ENCODE data around the gene YAP1. TPM values are rescaled to one million over a fixed set of nuclear protein-coding genes. Genes with fewer than 3 reads are reported as not detected.

Gene YAP1
- total and polyA plus RNA-seq, 2 experiments from 2014 or later = 11.9 to 136 TPM

GRCh38 chr11:102151784-102152525, 41.7 kb downstream of the YAP1 start:
- no peak overlapping the region for H3K27ac ChIP-seq
- no peak overlapping the region for H3K4me2 ChIP-seq (ENCODE audit: unreplicated experiment)
- H2AFZ ChIP-seq = no peak overlapping the region
- DNase-seq = no peak
- no peaks in the 10 kb centered on the region for H3K27me3 ChIP-seq (replicated peaks; ENCODE audit: insufficient read depth)
- no peaks in the 10 kb centered on the region for H3K36me3 ChIP-seq (ENCODE audit: low read depth)
- H3K9me2 ChIP-seq (ENCODE audit: insufficient read depth) = no peaks in the 10 kb centered on the region
- TF ChIP-seq EZH2 (IDR thresholded peaks at IDR 0.05; ENCODE audit: insufficient read depth, poor library complexity, severe bottlenecking) (no peak), EZH2phosphoT487 (IDR thresholded peaks at IDR 0.05; ENCODE audit: insufficient read depth, low read depth) (no peak)
- no peak overlapping the region for H3K4me3 ChIP-seq
- peaks cover 100% of the 10 kb centered on the region for H3K79me2 ChIP-seq (ENCODE audit: insufficient read depth)
- peaks cover 35% of the 10 kb centered on the region for H3K4me1 ChIP-seq (ENCODE audit: insufficient read depth)
- H3K9ac ChIP-seq = no peak overlapping the region
- no peaks in the 10 kb centered on the region for H3K9me3 ChIP-seq (ENCODE audit: low read depth)
- in situ Hi-C loops (cut with MboI) = no loop called here
- WGBS, 2 experiments (ENCODE audit: low coverage in 1 of 2, low lambda C conversion rate in 2 of 2, missing lambda C conversion rate in 2 of 2) = 90 to 95% methylated on average over 6 of the region's 6 CpGs
- peaks cover 7% of the 10 kb centered on the region; the same call in 1 of the 2 replicates for H4K20me1 ChIP-seq (ENCODE audit: insufficient read depth)
- peaks cover 32% of the 10 kb centered on the region for H3F3A ChIP-seq (ENCODE audit: insufficient read depth)

- TF ChIP-seq EZH2 (IDR thresholded peaks at IDR 0.05; ENCODE audit: insufficient read depth, poor library complexity, severe bottlenecking) (no peak), EZH2phosphoT487 (IDR thresholded peaks at IDR 0.05; ENCODE audit: insufficient read depth, low read depth) (no peak)
- Histone ChIP-seq H3K9ac (no peak overlapping the region), H3K4me1 (ENCODE audit: insufficient read depth) (peaks cover 42% of the 10 kb centered on the region), H3K4me3 (no peak overlapping the region), H3K27me3 (replicated peaks; ENCODE audit: insufficient read depth) (no peaks in the 10 kb centered on the region), H3F3A (ENCODE audit: insufficient read depth) (peaks cover 33% of the 10 kb centered on the region), H3K79me2 (ENCODE audit: insufficient read depth) (peaks cover 100% of the 10 kb centered on the region), H3K4me2 (ENCODE audit: unreplicated experiment) (no peak overlapping the region), H3K9me2 (ENCODE audit: insufficient read depth) (no peaks in the 10 kb centered on the region), H3K27ac (0 out of 2 replicates have a peak overlapping the region, but pooled peaks have one; percentile 1), H3K9me3 (ENCODE audit: low read depth) (no peaks in the 10 kb centered on the region), H4K20me1 (ENCODE audit: insufficient read depth) (peaks cover 7% of the 10 kb centered on the region; the same call in 1 of the 2 replicates), H2AFZ (no peak overlapping the region), H3K36me3 (ENCODE audit: low read depth) (no peaks in the 10 kb centered on the region)
- 100% methylated on average over 1 of the region's 1 CpG for WGBS, 2 experiments (ENCODE audit: low coverage in 1 of 2, low lambda C conversion rate in 2 of 2, missing lambda C conversion rate in 2 of 2)
- in situ Hi-C loops (cut with MboI) = no loop called here
- peak; percentile 38 for DNase-seq
Observed at GRCh38 chr11:102153082-102153481, 42.8 kb downstream of the YAP1 start.

GRCh38 chr11:102154806-102155205, 44.6 kb downstream of the YAP1 start:
- Histone ChIP-seq H3K4me1 (ENCODE audit: insufficient read depth) (peaks cover 48% of the 10 kb centered on the region), H3K27ac (no peak overlapping the region), H2AFZ (no peak overlapping the region), H3K79me2 (ENCODE audit: insufficient read depth) (peaks cover 100% of the 10 kb centered on the region), H3K27me3 (replicated peaks; ENCODE audit: insufficient read depth) (no peaks in the 10 kb centered on the region), H3K9me3 (ENCODE audit: low read depth) (no peaks in the 10 kb centered on the region), H3K9me2 (ENCODE audit: insufficient read depth) (no peaks in the 10 kb centered on the region), H3K9ac (no peak overlapping the region), H4K20me1 (ENCODE audit: insufficient read depth) (0 out of 2 replicates have a peak, but pooled peaks cover 7% of the 10 kb centered on the region), H3K4me2 (ENCODE audit: unreplicated experiment) (no peak overlapping the region), H3F3A (ENCODE audit: insufficient read depth) (peaks cover 35% of the 10 kb centered on the region), H3K36me3 (ENCODE audit: low read depth) (no peaks in the 10 kb centered on the region), H3K4me3 (no peak overlapping the region)
- TF ChIP-seq EZH2 (IDR thresholded peaks at IDR 0.05; ENCODE audit: insufficient read depth, poor library complexity, severe bottlenecking) = no peak
- no peak for TF ChIP-seq EZH2phosphoT487 (IDR thresholded peaks at IDR 0.05; ENCODE audit: insufficient read depth, low read depth)
- no peak for DNase-seq
- 93 to 100% methylated on average over 1 of the region's 1 CpG for WGBS, 2 experiments (ENCODE audit: low coverage in 1 of 2, low lambda C conversion rate in 2 of 2, missing lambda C conversion rate in 2 of 2)
- in situ Hi-C loops (cut with MboI) = no loop called here

GRCh38 chr11:102155676-102156075, 45.4 kb downstream of the YAP1 start:
- H3K9ac ChIP-seq = no peak overlapping the region
- peaks cover 35% of the 10 kb centered on the region for H3F3A ChIP-seq (ENCODE audit: insufficient read depth)
- no peaks in the 10 kb centered on the region for H3K9me3 ChIP-seq (ENCODE audit: low read depth)
- in situ Hi-C loops (cut with MboI) = no loop called here
- WGBS, 2 experiments (ENCODE audit: low coverage in 1 of 2, low lambda C conversion rate in 2 of 2, missing lambda C conversion rate in 2 of 2) = 28 to 40% methylated on average over 4 of the region's 4 CpGs
- 0 out of 2 replicates have a peak, but pooled peaks cover 7% of the 10 kb centered on the region for H4K20me1 ChIP-seq (ENCODE audit: insufficient read depth)
- no peaks in the 10 kb centered on the region for H3K27me3 ChIP-seq (replicated peaks; ENCODE audit: insufficient read depth)
- no peak overlapping the region for H3K4me2 ChIP-seq (ENCODE audit: unreplicated experiment)
- H3K79me2 ChIP-seq (ENCODE audit: insufficient read depth) = peaks cover 100% of the 10 kb centered on the region
- no peak for TF ChIP-seq EZH2 (IDR thresholded peaks at IDR 0.05; ENCODE audit: insufficient read depth, poor library complexity, severe bottlenecking)
- no peak for TF ChIP-seq EZH2phosphoT487 (IDR thresholded peaks at IDR 0.05; ENCODE audit: insufficient read depth, low read depth)
- peak; percentile 33 for DNase-seq
- no peak overlapping the region for H2AFZ ChIP-seq
- no peaks in the 10 kb centered on the region for H3K9me2 ChIP-seq (ENCODE audit: insufficient read depth)
- peaks cover 48% of the 10 kb centered on the region for H3K4me1 ChIP-seq (ENCODE audit: insufficient read depth)
- H3K36me3 ChIP-seq (ENCODE audit: low read depth) = no peaks in the 10 kb centered on the region
- H3K4me3 ChIP-seq = no peak overlapping the region
- peak overlapping the region; percentile 24 for H3K27ac ChIP-seq
